Stimulated activated CD8-positive, alpha-beta memory T cell treated with anti-CD3 and anti-CD28 coated beads, Interleukin-2, amount 100 ng/mL, for 1 hour (primary cell): ENCODE measurements around the gene IL17D.
"Not testable (repeated sequence)": the region's sequence is repeated elsewhere in the genome, so short reads cannot be mapped to it uniquely, and the experiment has no call there.

Source experiments
- DNase-seq, 2 donors: peaks; one replicate each; pipeline ENCODE4 v3.0.0-alpha.2; 2020; ENCODE audit warnings: low read depth in 2 of 2

The IL17D gene, protein sequence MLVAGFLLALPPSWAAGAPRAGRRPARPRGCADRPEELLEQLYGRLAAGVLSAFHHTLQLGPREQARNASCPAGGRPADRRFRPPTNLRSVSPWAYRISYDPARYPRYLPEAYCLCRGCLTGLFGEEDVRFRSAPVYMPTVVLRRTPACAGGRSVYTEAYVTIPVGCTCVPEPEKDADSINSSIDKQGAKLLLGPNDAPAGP

DNA sequence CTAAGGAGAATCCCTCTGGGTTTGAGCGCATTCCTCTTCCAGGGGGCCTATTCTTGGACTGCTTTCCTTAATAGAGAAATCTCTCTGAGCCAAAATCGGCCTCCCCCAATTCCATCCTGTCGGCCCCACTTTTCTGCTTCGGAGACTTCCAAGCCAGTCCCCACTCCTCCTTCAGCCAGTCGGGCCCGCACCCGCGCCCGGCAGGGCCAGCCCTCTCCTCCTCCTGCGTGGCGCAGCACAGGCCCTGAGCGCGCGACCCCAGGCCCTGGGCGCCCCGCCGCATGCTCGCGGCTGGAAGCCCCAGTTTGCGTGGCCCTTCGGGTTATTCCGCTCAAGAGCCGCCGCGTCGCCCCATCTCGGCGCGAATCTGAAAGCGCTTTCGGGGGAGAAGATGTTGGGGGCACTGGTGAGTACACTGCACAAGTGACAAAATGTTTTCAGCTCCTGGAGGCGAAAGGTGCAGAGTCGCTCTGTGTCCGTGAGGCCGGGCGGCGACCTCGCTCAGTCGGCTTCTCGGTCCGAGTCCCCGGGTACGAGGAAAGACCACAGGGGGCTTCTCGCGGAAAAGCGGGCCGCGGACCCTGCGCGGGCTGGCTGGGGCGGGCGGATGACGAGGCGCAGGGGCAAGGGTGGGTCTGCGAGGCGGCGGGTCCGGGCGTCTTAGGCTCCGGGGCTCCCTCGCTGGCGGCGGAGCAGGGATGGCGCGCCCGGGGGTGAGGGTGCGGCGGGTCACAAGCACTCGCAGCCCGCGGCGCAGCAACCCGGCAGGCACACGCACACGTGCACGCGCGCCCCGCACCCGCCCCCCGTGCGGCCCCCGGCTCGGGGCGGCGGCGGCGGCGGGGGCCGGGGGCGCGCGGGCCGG lies at the start of gene IL17D:
TSS of gene IL17D (plus strand) at position 785 of the 865 bp plus-strand sequence. CDS start 303 bp downstream, outside the sequence.
- DNase-seq, result no peak

DNA sequence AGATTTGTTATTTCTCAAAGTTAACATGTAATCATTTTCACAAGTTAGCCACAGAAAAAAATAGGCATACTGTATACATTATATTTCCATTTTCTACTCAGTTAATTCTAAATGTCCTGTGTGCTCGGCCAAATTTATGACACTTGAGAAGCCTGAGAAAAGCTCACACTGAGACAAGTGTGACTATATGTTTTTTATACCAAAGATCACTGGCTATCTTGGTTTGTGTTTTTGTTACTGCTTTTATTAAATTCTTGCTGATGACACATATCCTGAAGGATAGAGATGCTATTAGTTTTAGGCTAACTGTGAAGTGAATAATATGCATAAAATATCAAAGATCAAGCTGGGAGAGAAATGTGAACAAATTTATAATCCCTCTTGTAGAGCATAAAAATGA lies 49.3 kb upstream of the IL17D start:
- no peak for DNase-seq

DNA sequence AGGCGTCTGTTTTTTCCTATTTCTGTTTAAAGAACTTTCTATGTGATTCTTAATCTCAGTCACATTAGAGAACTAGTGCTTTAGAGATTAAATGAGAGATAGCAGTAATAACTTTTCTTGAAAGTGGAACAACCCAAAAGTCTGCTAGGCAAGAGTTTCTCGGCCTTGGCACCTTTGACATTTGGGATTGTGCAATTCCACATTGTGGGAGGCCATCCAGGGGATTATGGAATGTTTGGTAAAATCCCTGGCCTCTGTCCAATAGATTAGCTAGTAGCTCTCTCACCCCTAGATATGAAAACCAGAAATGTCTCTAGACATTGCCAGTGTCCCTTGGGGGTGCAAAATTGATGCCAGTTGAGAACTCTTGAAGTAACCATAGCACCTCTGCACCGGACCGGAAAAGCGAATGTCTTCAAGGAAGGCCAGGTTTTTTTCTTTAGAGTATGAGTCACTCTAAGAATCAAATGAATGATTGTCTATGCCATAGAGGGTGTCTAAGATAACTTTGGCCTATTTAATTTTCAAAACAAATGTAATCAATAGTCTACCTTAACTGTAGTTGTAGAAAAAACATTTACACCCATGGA lies 45.0 kb upstream of the IL17D start:
- no peak for DNase-seq

DNA sequence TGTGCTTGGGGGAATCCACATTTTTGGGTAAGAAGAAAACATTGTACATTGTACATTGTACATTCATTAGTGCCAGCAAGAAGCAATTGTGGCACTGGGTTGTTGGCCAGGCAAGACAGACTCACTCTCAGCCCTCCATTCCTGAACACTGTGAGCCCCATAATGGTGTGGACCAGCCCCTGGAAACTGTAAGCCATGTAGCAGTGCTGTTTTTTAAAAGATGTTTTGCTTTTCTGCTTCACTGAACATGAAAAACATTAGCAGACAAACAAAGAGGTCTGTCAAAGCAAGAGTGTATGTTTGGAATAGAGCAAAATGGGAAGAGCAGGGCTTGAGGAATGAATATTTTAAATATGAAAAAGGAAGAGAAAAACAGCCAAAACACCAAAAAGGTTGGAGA lies 39.1 kb upstream of the IL17D start:
- no peak for DNase-seq

DNA sequence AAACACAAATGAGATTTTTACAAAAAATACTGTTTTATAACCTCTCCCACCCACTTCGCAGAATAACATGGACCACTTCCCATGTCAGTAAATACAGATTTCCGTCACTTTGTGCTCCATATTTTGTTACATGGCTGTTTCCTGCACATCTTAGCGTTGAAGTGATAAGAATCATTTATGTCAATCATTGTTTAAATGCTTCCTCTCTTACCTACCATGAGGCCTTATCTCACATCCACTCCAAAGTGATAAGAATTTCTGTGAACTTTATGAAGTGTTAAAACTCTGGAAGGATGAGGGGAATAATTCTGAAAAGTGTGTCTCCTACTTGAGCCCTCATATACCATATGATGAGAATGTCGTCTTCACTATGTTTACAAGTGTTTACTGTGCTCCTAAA lies 36.6 kb upstream of the IL17D start:
- DNase-seq, result no peak

DNA sequence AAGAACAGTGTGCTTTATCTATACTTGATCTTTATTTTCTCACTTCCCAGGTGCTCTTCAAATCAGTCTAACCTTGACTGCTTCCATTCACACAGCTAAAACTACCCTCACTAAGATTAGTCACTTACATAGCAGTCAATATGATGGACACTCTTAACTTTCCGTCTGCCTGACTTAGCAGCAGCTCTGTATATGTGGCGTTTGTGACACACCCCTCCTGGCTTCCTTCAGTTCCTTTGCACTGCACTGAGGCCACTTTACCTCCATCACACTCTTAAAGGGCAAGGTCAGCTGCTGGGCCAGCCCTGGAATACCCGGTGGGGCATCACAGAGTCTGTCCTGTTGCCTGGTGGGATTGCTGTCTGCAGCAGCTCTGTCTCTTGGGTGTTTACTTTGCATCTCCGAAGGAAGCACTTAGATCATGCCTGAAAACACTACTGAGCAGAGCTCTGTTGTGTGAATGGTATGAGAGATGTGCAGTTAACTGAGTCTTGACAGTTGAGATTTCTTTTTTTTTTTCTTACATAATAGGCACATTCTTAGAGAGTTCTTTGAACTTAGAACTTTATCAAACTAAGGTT lies 35.6 kb upstream of the IL17D start:
- DNase-seq, result no peak

DNA sequence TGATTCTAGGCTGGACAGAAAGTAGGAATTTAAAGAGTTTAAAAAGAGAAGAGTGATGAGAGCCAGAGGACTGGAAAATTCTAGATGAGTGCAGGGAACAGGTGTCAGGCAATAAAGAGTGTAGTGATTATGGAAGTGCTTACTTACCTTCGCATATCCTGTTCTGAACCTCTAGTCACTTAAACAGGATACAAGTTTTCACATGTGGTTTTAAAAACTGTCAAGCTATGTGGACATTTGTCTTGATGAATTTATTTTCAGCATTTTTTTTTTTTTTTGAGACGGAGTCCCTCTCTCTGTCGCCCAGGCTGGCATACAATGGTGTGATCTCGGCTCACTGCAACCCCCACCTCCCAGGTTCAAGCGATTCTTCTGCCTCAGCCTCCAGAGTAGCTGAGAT lies 34.3 kb upstream of the IL17D start:
- no peak for DNase-seq

DNA sequence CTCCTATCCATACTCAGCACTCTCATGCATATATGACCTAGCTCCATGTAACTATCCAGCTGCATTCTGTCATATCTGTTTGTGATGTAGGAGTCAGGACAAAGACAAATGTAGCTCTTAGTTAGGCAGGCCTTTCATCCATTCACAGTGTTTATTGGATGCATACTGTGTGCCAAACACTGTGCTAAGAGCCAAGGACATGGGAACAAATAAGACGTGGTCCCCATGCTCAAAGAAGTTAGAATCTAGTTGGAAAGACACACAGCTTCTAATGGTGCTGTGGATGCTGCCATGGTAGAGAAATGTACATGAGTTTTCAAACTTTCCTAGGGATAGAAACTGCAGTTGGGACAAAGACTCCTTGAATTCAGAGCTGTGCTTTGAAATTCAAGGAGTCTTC lies 31.7 kb upstream of the IL17D start:
- no peak for DNase-seq

DNA sequence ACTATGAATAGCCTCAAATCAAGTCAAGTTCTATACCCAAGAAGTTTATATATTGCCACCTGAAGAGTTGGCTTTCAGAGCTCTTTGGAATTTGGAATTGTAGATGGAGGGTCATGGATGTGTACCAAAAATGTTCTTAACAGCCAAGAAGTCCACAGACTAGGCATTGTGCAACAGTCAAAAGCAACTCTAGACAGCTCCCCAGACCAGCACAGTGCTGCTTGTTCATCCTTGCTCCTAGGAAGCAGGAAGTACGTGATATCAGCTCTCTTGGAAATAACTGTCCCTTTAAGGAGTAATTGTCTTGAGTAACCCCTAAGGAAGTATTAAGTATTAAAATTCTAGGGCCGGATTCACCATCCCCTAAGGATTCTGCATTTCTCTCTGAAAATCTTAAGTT lies 30.7 kb upstream of the IL17D start:
- DNase-seq, result no peak

DNA sequence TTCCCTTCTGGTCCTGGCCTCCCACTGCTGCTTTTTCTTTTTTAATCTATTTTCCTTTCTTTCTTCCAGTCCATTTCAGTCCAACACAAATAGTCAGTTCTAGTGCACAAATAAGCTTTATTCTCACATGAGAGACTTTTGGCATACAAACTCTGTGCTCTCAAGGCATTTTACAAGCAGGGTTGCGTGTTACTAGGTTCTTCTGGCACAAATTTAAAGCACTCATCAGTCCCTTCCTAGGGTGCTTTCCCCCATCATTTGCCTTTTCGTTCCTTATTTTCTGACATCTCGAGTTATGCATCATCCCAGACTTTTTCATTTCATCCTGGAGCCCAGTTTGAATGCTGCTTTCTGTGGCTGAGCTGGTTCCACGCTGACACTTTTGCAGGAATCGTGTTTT lies 29.8 kb upstream of the IL17D start:
- DNase-seq, result no peak

DNA sequence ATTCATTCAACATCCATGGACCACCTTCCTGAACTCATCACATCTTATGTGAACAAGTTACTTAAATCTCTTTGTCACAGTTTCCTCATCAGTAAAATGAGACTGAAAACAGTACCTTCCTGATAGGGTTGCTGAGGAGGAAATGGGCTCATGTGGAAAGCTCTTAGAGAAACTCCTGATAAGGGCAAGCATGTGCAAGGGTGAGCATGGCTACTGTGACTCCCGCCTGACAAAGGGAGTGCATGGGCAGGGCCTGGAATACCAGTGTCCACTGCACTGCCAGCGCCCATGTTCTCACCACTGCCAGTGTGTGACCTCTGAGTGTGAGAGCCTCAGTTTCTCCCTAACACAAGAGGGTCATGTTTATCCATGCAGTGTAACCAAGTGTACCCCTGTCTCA lies 27.3 kb upstream of the IL17D start:
- DNase-seq, result no peak

DNA sequence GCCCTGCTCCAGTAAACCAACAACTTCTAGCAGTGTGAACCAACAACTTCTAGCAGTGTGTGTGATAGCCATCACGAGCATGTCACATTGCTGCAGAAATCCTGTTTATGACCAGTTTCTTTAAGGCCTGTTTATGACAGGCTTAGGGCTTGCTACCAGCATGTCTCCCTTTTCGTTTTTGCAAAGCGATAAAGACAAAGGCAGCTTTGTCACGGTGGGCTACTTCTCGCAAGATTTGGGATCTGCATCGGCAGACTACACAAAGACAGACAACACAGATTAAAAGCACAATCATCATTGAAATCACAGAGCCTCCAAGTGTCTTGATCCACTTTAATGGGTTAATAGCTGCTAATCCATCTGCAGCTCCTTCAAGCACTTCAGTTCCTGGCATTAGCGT lies 24.9 kb upstream of the IL17D start:
- not testable (repeated sequence) for DNase-seq

DNA sequence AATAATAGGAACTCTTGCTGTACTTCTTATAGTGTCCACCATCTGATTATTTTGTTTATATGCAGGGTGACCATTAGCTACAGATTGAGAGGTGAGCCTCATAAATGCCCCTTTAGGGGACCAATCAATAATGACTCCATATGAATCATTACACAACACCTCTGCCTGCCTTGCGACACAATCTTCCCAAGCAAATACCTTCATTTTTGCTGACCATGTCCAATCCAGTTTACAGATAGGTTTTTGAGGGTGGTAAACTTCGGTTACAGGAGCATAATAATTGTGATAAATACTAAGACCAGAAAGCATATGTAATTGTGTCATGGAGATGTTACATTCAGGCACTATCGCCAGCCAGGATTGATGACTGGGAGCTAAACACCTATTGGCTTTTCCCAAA lies 23.6 kb upstream of the IL17D start:
- DNase-seq, result no peak

DNA sequence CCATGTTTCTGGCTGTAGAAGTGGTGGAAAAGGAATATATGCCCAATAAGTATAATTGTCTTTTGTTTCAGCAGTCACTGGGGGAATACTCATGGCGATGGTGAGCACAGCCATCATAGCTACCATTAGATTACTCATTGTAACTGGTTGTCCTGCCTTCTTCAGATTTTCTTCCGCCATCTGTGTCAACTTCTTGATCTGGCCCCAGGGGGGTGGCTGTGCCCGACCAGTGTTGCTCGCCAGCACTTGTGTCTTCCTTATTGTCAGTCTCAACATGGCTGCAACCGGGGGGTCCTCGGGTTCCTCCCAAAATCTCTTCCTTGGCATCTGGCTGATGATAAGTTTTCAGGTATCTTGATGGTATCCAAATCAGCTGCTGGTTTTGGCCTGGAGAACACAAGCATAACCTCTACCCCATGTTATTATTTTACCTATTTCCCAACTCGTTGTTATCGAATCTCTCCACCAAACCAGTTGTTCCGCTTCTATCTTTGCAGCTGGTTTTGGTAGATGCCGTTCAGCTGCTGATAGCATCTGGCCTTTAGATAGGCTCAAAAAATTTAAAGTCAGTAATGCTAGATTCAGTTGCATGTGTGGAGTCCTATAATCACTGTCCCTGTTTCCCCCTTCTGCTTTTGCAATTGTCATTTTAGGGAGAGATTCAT lies 23.0 kb upstream of the IL17D start:
- no peak for DNase-seq

DNA sequence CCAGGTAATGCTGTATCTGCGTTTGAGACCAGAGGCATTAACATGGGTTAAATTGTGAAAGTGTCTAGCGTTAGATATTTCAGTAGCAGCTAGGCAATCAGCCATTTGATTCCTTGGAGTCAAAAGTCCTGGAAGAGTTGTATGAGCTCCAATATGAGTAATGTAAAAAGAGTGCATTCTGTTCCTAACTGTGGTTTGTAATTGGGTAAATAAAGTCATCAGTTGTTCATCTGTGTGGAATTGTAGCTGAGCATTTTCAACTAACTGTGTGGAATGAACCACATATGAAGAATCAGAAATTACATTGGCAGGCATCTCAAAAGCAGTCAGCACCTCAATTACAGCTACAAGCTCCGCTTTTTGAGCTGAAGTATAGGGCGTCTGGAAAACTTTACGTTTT lies 22.0 kb upstream of the IL17D start:
- DNase-seq, result not testable (repeated sequence)

DNA sequence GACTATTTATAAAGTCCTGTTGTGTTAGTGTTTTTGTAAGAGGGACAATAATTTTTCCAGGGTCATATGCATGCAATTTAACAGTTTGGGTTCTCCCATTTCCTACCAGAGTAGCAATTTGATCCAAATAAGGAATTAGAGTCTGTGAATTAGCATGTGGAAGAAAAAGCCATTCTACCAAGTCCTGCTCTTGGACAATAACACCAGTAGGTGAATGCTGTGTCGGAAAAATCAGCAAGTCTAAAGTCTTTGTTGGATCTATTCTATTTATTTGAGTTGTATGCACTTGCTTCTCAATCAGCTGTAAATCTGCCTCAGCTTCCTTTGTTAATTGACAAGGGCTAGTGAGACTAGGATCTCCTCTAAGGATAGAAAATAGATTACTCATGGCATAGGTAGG lies 21.4 kb upstream of the IL17D start:
- no peak for DNase-seq

DNA sequence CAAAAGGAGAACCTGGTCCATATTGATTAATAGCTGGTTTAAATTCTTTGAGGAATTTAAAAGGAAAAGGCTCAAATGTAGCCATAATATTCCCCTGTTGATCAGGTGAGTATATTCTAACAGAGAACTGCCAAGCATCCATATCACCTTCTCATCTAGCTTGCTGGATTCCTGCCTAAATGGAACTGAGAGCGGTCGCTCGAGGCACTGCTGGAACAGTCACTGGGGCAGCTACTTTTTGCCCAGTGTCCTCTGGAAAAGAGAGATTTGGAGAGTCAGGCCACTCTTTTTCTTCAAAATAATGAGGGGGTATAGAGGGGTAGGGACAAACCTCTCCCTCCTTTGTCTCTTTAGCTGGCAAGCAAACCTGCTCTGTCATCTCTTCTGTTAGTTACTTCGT lies 19.5 kb upstream of the IL17D start:
- DNase-seq, result no peak

DNA sequence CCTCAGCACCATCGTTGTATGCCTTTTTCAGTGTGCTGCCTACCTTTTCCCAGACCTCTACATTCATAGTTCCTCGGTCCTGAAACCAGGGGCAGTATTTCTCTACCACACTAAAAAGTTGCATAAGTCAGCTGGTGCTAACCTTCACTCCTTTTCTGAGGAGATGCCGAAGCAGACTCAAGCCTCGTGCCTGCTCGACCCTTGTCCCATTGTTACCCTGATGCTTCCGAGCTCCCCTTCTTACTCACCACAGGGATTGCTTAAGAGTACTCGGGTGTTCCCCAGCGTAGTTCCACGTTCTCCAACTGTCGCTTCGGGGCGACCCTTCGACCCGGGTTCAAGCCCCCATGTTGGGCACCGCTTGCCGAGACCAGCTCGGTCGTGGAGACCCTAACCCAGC lies 19.0 kb upstream of the IL17D start:
- DNase-seq, result no peak

DNA sequence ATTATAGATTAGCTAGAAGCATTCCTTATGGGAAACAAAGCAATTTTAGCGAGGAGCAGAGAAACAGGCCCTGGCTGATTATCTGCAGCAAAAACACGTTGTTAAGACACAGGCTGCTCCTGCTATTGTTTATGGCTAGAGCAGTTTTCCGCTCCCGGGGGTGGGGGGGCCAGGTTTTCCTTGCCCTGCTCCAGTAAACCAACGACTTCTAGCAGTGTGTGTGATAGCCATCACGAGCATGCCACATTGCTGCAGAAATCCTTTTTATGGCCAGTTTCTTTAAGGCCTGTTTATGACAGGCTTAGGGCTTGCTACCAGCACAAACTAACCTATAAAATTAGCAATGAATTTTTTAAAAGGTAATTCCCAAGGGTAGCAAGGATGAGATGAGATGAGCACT lies 18.4 kb upstream of the IL17D start:
- no peak for DNase-seq

DNA sequence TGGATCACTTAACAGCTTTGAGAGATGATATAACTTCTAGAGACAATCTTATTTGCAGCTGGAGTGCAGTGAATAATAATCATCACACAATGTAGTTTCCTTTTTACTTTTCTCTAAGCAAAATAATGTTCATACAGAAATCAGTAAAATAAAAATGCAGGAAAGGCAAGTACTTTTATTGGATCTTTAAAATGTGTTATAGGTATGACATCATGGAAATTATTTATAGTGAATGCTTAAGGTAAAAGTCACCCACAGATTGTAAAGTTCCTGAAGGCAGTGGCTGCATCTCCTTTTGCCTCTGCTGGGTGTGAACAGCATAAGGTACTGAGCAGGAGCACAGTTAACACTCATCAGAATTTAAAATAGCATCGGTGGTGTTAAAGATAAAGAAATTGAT lies 17.3 kb upstream of the IL17D start:
- DNase-seq, result no peak

DNA sequence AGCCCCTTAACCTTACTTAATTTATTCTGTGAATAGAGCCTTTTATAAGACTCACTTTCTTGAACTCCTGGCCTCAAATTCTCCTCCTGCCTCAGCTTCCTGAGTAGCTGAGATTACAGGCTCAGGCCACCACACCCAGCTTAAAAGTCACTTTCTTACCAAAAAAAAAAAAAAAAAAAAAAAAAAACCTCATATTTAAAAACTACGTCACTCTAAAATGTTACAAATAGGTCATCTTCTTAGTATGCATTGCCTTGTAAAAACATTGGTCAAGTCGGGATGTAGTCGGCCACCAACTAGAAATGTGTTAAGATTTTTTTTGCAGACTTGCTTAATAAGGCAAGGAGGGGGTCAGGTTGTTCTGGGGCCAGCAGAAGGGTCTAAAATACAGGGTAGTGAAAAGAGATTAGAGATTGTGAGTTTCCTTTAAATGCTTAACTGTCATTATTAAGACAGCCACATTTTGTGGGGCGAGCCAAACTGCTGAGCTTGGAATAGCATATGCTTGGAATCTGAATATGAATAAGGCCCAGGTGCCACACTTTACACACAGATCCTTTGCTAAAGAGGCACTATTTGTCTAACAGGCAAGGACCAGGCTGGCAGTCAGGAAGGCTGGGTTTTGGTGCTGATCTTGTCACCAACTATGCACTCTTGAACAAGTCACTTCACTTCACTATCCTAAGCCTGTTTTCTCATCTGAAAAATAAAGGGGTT lies 16.5 kb upstream of the IL17D start:
- no peak for DNase-seq

DNA sequence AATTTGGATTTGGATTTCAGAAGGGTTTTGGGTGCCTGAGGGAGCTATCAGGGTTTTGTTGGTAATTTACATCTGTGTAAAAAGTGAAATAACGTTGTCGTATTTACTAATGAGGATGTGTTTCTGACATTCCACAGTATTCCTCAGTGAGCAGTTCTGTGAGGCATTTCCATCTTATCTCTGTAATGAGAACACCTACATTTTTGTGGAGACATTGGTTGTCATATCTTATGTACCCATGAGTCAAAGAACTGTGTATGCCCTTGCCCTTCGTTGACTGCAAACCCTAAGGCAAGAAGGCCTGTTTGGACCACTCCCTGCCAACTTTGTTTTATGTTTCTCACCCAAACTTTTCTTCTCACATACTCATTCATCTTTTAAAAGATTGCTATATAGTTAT lies 14.2 kb upstream of the IL17D start:
- DNase-seq, result no peak
